Activated effector memory CD4-positive, alpha-beta T cell treated with anti-CD3 and anti-CD28 coated beads, Interleukin-2, amount 50 U/mL, for 16 hours (primary cell): ENCODE measurements around the gene EPAS1.

Experiments used
- DNase-seq: peaks from one replicate; pipeline ENCODE4 v3.0.0-alpha.2; 2020

Gene EPAS1

DNA sequence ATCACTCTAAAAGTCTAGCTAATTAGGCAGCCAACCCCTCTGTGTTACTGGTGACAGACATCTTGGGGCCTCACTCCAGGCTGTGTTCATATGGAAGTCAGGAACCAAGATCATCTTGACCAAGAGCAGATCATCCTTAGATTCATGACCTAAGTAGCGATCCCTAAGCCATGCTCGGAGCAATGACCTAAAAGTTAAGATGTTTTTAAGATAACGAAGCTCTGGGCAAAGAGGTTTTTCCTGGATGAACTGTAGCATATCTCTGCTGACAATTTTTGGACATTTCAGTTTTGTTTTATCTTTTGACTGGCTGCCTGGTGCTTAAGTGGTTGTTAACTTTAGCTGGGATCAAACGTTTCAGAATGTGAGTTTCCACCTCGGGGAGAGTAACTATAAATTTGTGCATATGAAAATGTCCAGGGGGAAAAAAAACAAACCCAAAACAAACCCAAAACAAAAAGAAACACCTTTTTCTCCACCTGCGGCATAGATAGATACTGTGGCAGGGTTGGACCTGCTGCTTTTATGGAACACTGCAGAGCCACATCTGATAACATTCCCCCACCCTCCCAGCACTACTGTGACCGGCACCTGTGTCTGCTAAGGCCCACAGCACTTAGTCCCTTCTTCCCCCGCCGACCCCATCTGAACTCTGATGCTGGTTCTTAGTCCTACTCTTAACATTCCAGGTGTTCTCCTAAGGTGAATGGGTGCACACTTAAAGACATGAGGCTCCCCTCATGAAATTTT is 45.5 kb downstream of the EPAS1 start:
- no peak for DNase-seq

- no peak for DNase-seq
Measured at GRCh38 chr2:46344706-46345105, 47.5 kb downstream of the EPAS1 start.

- DNase-seq: no peak
Measured at GRCh38 chr2:46345775-46346174, 48.6 kb downstream of the EPAS1 start.

GRCh38 chr2:46346719-46347118 is 49.5 kb downstream of the EPAS1 start:
- DNase-seq: no peak

DNA sequence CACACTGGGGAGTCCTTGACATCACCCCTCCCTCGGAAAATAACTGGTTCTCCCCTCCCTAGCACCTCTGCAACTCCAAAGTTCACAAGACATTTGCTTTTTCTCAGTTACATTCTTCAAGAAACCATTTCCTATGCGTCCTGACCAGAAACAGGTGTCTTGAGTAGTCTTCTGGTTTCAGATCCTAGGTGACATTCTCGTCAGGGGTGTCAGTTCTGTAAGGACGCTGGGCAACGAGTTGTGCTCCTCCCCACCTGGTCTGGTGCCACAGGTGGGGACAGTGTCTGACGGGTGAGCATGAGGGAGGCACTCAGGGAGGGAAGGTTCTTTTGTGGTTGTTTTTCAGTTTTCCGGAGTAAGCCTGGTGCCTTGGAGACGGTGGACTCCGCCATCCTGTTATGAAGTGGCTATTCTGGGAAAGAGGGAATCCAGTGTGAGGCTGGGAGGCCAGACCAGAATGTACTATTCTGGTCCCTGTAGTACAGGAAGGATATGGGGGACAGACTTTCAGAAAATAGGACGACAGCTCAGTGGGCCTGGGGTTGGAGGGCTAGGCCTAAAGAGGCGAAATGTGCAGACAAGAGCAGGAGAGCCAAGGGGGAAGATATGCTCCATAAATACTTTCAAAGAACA is 50.6 kb downstream of the EPAS1 start:
- no peak for DNase-seq

- DNase-seq: no peak
Measured at GRCh38 chr2:46349115-46349547, 51.9 kb downstream of the EPAS1 start.

GRCh38 chr2:46350029-46350689 is 53.0 kb downstream of the EPAS1 start:
- no peak for DNase-seq

DNA sequence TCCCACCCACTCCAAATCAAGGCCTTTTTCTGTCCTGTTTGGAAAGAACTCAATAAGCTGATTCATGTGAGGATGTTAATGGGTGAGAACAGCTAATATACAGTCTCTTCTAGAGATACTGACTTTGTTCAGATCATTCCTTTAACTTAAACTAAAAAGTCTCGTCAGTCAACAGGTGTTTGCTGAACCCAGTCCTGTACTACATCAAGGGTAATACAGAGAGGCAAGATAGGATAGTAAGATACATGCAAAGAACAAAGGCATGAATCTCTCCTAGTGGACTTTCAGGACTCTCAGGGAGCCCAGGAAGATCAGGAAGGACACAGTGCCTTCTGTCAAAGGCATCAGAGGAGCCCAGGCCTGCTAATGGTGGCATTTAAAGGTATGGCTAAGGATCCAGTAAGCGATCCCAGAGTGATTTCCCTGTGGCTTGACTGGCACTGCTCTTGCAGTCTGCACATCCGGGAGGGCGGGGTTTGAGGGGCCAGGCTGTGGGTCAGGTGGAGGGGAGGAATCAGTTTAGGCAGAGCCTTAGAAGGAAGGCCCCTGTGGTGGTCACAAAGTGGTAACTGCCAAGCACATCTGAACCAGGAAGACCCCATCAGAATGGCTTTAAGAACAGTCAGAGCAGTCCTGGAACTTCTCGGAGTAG is 54.0 kb downstream of the EPAS1 start:
- peak; percentile 69 for DNase-seq

GRCh38 chr2:46351750-46352138 is 54.5 kb downstream of the EPAS1 start:
- peak; percentile 87 for DNase-seq

DNA sequence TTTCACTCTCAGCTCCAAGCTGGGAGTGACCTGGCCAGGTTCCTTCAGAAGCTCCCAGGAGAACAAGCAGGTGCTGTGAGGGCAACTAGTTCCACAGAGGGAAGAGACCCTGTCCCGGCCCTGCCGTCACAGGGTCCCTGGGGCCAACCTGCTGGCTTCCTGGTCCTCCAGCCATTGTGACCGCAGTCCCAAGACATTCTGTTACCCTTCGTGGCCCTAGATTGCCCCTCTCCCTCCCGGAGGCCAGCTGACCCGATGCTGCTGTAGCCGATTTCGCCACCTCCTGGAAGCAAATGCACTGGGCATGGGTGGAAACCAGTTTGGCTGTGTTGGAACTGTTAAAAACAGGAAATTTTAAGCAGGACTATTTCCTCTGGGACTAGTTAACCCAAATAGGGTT is 55.4 kb downstream of the EPAS1 start:
- no peak for DNase-seq

GRCh38 chr2:46353509-46353908 is 56.3 kb downstream of the EPAS1 start:
- DNase-seq: no peak

- DNase-seq: no peak
Measured at GRCh38 chr2:46355756-46356155, 58.5 kb downstream of the EPAS1 start.

DNA sequence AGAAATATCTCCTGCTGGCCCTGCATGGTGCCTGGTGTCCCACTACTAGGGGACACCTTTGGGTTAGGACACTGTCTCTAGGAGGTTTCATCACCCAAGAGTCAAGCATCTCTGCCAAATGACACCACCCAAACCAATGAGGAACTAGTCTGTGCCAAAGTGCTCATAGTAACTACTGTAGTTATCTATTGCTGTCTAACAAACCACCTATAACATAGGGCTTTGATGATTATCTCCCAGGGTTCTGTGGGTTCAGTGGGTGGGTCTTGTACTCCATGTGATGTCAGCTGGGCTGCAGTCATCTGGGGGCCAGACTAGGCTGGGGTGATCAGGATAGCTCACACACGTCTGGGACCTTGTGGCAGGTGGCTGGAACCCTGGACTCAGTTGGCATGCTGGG is 59.8 kb downstream of the EPAS1 start:
- no peak for DNase-seq

- no peak for DNase-seq
Measured at GRCh38 chr2:46358713-46359112, 61.5 kb downstream of the EPAS1 start.

- DNase-seq: no peak
Measured at GRCh38 chr2:46360303-46360702, 63.1 kb downstream of the EPAS1 start.

DNA sequence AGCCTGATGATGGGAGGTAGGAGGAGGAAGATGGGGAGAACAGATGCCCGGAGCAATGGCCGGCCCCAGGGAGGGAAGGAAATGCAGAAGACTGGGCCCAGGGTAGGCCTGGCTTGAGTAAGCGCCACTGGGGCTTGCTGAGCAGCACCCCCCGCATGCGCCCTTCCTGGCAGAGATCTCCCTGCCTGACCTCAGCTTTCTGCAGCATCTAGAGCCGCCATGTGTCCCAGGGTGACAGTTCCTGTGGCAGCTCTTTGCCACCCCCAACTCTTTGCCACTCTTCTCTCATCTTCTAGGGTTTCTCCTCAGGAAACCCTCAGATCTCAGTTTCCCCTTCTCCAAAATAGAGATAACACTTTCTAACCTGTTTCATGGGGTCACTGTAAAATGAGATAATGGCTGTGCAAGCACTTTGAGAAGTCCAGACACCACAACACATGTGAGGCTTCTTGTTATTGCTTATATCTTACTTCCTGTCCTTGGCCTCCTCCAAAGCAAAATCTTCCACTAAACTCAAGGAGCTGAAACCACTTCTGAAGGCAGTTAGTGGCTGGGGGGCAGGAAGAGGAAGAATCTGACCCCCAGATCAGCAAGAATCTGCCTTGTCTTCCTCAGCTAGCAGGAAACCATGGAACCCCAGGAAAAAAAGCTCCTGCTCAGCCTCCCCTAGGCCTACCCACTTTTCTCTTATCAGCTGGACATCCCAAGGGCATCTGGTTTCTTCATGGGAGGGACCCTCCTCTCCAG is 64.9 kb downstream of the EPAS1 start:
- no peak for DNase-seq

DNA sequence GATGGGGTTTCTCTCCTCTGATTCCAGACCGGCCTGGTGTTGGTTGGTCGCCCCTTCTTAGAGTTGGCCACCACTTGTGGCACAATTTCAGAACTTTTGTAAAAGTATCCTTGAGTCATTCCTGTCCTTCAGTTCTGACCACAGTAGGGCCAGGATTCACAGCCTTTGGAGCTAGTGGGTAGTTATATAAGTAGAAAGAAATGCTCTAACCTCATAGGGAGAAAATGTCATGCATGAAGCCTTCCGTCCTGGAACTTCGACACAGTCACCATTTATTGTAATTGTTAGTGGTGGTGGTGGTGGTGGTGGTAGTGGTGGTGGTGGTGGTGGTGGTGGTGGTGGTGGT is 65.4 kb downstream of the EPAS1 start:
- DNase-seq: no peak

DNA sequence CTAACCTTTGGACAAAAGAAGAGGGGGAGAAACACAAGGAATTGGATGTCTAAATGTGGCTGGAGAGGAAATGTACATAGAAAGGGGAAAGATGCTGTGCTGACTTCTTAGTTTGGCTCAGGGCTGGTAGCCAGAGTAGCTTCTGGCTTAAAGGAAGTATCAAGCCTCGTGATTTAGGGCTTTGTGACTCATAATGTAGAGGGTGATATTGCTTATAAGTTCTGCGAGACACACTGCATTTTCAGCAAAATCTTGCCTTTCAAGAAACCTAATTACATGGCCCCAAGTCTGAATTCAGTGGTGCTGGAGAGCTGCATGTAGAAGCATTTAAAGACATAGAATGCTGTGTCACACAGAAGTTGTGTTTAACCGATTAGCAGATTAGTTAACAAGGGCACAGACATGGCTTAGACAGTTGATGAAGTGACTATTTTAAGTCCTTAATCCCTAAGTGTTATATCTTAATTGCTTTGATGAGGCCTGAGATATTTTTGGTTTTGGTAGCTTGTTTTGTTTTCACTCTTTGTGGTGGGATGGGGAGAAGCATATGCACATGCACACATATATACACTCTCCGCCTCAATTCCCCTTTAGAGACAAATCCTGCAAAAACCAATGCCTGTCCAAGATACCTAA is 66.4 kb downstream of the EPAS1 start:
- no peak for DNase-seq

- no peak for DNase-seq
Measured at GRCh38 chr2:46364797-46365457, 67.7 kb downstream of the EPAS1 start.

DNA sequence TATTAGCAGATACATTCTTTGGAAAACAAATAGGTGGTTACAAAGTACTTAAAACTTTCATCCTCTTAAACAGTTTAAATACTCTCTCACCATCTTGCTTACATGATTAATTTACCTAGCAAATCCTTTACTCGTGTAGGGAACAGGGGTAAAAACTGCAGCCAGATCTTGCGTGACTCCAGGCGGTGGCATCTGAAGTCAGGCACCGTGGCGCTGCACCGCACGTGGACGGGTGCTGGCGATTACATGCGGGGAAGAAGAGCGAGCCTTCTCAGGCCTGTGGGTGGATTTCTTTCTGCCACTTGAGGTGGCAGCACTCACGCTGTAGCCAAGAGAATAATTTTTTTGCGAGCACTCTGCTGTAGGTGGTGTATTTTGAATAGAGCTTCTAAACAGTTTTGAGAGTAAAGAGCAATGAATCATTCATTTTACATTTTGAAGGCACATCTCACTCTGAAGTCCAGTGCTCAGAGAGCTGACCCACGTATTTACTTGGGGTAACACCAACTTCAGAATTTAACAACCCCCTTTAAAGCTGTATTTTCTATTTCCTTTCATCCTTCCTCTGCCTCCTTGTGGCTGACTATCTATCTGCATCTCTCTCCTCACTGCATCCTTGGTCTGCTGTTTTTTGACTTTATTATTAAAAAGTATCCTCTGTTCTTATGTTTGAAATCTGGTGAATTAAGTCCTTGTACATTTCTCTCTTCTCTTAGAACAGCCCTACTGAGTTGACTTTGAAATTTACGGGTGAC is 68.9 kb downstream of the EPAS1 start:
- no peak for DNase-seq

GRCh38 chr2:46366668-46367052 is 69.5 kb downstream of the EPAS1 start:
- no peak for DNase-seq
